ENCODE results near the gene ERO1A.
"Not testable (repeated sequence)": the region's sequence is repeated elsewhere in the genome, so short reads cannot be mapped to it uniquely, and the experiment has no call there.

- not testable (repeated sequence) for TF ChIP-seq CTCF, POLR2A (IDR thresholded peaks at IDR 0.05)
These were observed 33.7 kb upstream of the ERO1A start for GRCh38 chr14:52729035-52729434.

All from right lobe of liver (tissue), 4 donors.